HL-60 (cell line): Measurements from ENCODE around the gene PPA1.

Experiments
- CTCF ChIP-seq: IDR thresholded peaks from one replicate; pipeline ENCODE4 v1.5.1; 2011; ENCODE audit warnings: low read length, control low read depth, inconsistent platforms; ENCODE audit not compliant: insufficient read depth
- POLR2AphosphoS5 ChIP-seq: IDR thresholded peaks from 2 replicates; pipeline ENCODE4 v1.6.1; 2012; ENCODE audit warnings: low read depth
- REST ChIP-seq: IDR thresholded peaks from 2 replicates; pipeline ENCODE4 v1.6.1; 2012; ENCODE audit warnings: low read depth; ENCODE audit not compliant: insufficient replicate concordance
- SPI1 ChIP-seq: IDR thresholded peaks from 2 replicates; pipeline ENCODE4 v1.6.1; 2012; ENCODE audit warnings: low read depth, mild to moderate bottlenecking, borderline replicate concordance

- TF ChIP-seq CTCF (no peak), POLR2AphosphoS5 (no peak), REST (no peak), SPI1 (no peak)
Measured at GRCh38 chr10:70266701-70267100, 33.5 kb upstream of the PPA1 start.
